MCF 10A (cell line): ENCODE data around the gene TCF12. TPM values are rescaled to one million over a fixed set of nuclear protein-coding genes. Genes with fewer than 3 reads are reported as not detected.
A peak's percentile ranks its signal among the peaks of the same experiment; 100 is the strongest.

ENCODE experiments used
- BruUV-seq: library from RNA; stranded (reverse); fragments of 400-500 nt; replicated peaks from 2 replicates; lab custom pipeline; 2021; lab: Mats Ljungman, UMichigan
- CTCF ChIA-PET: fragments of 300-600 bp; sonication (Branson Sonifier 250); formaldehyde crosslinking; extraction: SDS; loops from one replicate; lab custom pipeline; 2021; ENCODE audit warnings: antibody characterized with exemption, inconsistent platforms; lab: Yijun Ruan, JAX
- POLR2A ChIA-PET: fragments of 300-600, 350-650 bp; sonication (Branson Sonifier 250); formaldehyde crosslinking; extraction: SDS; loops from one replicate; lab custom pipeline; 2020; ENCODE audit warnings: antibody characterized with exemption, inconsistent platforms; lab: Yijun Ruan, JAX
- DNase-seq: peaks from one replicate; pipeline ENCODE4 v3.0.0-alpha.2; 2018; ENCODE audit not compliant: unreplicated experiment
- H3K27ac Mint-ChIP-seq: one replicate; pipeline ENCODE4 v1.8.0; 2022; ENCODE audit warnings: mild to moderate bottlenecking, low read depth, mixed read lengths; ENCODE audit not compliant: unreplicated experiment
- H3K27me3 Mint-ChIP-seq: one replicate; pipeline ENCODE4 v1.8.0; 2022; ENCODE audit warnings: mixed read lengths; ENCODE audit not compliant: insufficient read depth, unreplicated experiment
- H3K36me3 Mint-ChIP-seq: one replicate; pipeline ENCODE4 v1.8.0; 2022; ENCODE audit warnings: mild to moderate bottlenecking, moderate library complexity, mixed read lengths; ENCODE audit not compliant: insufficient read depth, unreplicated experiment
- H3K4me1 Mint-ChIP-seq: one replicate; pipeline ENCODE4 v1.8.0; 2022; ENCODE audit warnings: mixed read lengths; ENCODE audit not compliant: insufficient read depth, unreplicated experiment
- H3K4me3 Mint-ChIP-seq: one replicate; pipeline ENCODE4 v1.8.0; 2022; ENCODE audit warnings: mild to moderate bottlenecking, moderate library complexity, mixed read lengths; ENCODE audit not compliant: unreplicated experiment
- H3K9me3 Mint-ChIP-seq: one replicate; pipeline ENCODE4 v1.8.0; 2022; ENCODE audit warnings: mixed read lengths; ENCODE audit not compliant: unreplicated experiment
- CTCF ChIP-seq: fragments of 200-600 bp; IDR thresholded peaks from one replicate; pipeline ENCODE4 v1.8.0; 2022; ENCODE audit warnings: antibody characterized with exemption, mild to moderate bottlenecking; ENCODE audit not compliant: unreplicated experiment
- intact Hi-C: fragments of 100-400 bp; cut with micrococcal nuclease; formaldehyde crosslinking; loops from 2 replicates; pipeline ENCODE4 v1.14.1; 2022
- total RNA-seq: library from RNA; stranded (reverse); gene quantifications from 2 replicates; pipeline ENCODE4 v1.2.3, GENCODE V29; 2022

TCF12 gene
- total RNA-seq, 1 experiment from 2014 or later = 140 TPM

- POLR2A ChIA-PET = interaction anchor here (1.3 to 1.6 kb wide), 2 partner anchors 9 to 87 kb away, joined by 3 to 5 read pairs; no protein-coding TSS in a partner anchor
- no TSS peak for BruUV-seq
- intact Hi-C loops = loop anchor here (5.0 kb wide), 2 partner anchors 131 to 291 kb away; no protein-coding TSS in a partner anchor
- peak overlapping the region; percentile 74 for H3K27ac Mint-ChIP-seq
- no peaks in the 10 kb centered on the region for H3K27me3 Mint-ChIP-seq
- peak; percentile 72 for DNase-seq
- no peak overlapping the region for H3K4me3 Mint-ChIP-seq
- no peaks in the 10 kb centered on the region for H3K36me3 Mint-ChIP-seq
- TF ChIP-seq CTCF = no peak
- CTCF ChIA-PET = no interaction called here
- H3K9me3 Mint-ChIP-seq = no peaks in the 10 kb centered on the region
- H3K4me1 Mint-ChIP-seq = peaks cover 36% of the 10 kb centered on the region
These were observed 97.5 kb downstream of the TCF12 start for GRCh38 chr15:57015897-57016296.

DNA sequence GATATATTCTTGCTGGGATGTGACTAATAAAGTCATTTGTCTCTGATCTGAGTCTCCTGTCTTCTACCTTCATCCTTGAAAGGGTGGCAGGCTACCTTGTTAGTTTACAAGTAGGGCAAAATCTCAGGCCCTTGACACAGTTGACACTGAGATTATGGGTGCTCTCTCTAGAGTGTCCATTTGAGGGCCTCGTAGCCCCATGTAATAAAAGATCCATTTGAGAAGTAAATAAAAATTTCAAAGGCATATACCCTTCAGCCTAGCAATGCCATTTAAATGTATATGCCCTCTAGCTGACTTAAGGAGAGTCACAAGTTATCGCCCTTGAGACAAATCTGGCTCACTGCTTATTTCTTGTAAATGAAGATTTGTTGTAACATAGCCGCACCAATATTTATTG is 98.6 kb downstream of the TCF12 start:
- CTCF ChIA-PET = interaction anchor here (0.5 kb wide), 1 partner anchor 9 kb away, joined by 3 read pairs; no protein-coding TSS in a partner anchor
- H3K27me3 Mint-ChIP-seq = no peaks in the 10 kb centered on the region
- H3K9me3 Mint-ChIP-seq = no peaks in the 10 kb centered on the region
- peaks cover 36% of the 10 kb centered on the region for H3K4me1 Mint-ChIP-seq
- no TSS peak for BruUV-seq
- intact Hi-C loops = loop anchor here (5.0 kb wide), 2 partner anchors 130 to 290 kb away; no protein-coding TSS in a partner anchor
- POLR2A ChIA-PET = interaction anchor here (0.6 kb wide), 1 partner anchor 275 kb away, joined by 3 read pairs; no protein-coding TSS in a partner anchor
- no peaks in the 10 kb centered on the region for H3K36me3 Mint-ChIP-seq
- no peak for TF ChIP-seq CTCF
- no peak overlapping the region for H3K27ac Mint-ChIP-seq
- H3K4me3 Mint-ChIP-seq = no peak overlapping the region
- peak; percentile 33 for DNase-seq

DNA sequence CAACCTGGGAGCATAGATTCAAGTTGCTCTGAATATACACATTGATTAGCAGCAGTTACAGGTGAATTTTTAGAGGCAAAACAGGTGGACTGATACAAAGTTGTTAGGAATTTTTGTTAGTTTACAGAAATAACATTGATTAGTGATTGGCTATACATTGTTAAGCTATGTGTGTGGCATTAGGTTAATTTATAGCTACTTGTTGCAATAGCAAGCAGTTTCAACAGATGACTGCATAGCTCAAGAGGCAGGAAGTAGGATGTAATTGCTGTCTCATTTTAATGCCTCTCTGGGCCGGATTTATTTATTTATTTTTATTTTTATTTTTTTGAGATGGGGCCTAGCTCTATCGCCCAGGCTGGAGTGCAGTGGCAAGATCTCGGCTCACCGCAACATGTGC is 99.7 kb downstream of the TCF12 start:
- Mint-ChIP-seq H3K27ac (no peak overlapping the region), H3K36me3 (no peaks in the 10 kb centered on the region), H3K4me1 (peaks cover 36% of the 10 kb centered on the region), H3K9me3 (no peaks in the 10 kb centered on the region), H3K4me3 (no peak overlapping the region), H3K27me3 (no peaks in the 10 kb centered on the region)
- DNase-seq = no peak
- POLR2A ChIA-PET = interaction anchor here (0.7 to 1.3 kb wide), 4 partner anchors 12 to 129 kb away, joined by 3 read pairs; no protein-coding TSS in a partner anchor
- intact Hi-C loops = loop anchor here (5.0 kb wide), 2 partner anchors 129 to 289 kb away; no protein-coding TSS in a partner anchor
- CTCF ChIA-PET = interaction anchor here (0.8 to 1.0 kb wide), 2 partner anchors 120 to 196 kb away, joined by 4 to 8 read pairs; no protein-coding TSS in a partner anchor
- no TSS peak for BruUV-seq
- no peak for TF ChIP-seq CTCF

- no TSS peak for BruUV-seq
- Mint-ChIP-seq H3K27me3 (no peaks in the 10 kb centered on the region), H3K4me3 (no peak overlapping the region), H3K9me3 (no peaks in the 10 kb centered on the region), H3K4me1 (peaks cover 36% of the 10 kb centered on the region), H3K36me3 (no peaks in the 10 kb centered on the region), H3K27ac (no peak overlapping the region)
- intact Hi-C loops = loop anchor here (5.0 to 10.0 kb wide), 3 partner anchors 128 to 288 kb away; no protein-coding TSS in a partner anchor
- DNase-seq = peak; percentile 7
- no peak for TF ChIP-seq CTCF
- ChIA-PET CTCF (interaction anchor here (0.5 kb wide), 1 partner anchor 49 kb away, joined by 3 read pairs; no protein-coding TSS in a partner anchor), POLR2A (no interaction called here)
These were observed 101.2 kb downstream of the TCF12 start for GRCh38 chr15:57019496-57020160.
